ENCODE data around the gene MMRN2. TPM values are rescaled to one million over a fixed set of nuclear protein-coding genes. Genes with fewer than 3 reads are reported as not detected.
A peak's percentile ranks its signal among the peaks of the same experiment; 100 is the strongest.

Gene MMRN2
- total RNA-seq, 1 donor from 2014 or later: 3.9 TPM

- no peaks in the 10 kb centered on the region for H3K36me3 ChIP-seq (ENCODE audit: control insufficient read depth, insufficient read depth, low read length)
- no peak overlapping the region for H3K4me3 ChIP-seq (ENCODE audit: low read depth, low read length)
- H3K27me3 ChIP-seq (ENCODE audit: control insufficient read depth, insufficient read depth, low read length): no peaks in the 10 kb centered on the region
- no peak for TF ChIP-seq CTCF (IDR thresholded peaks at IDR 0.05; ENCODE audit: insufficient read depth, low read length, severe bottlenecking)
- peak; percentile 43 for DNase-seq (ENCODE audit: low read depth)
- no peak for FAIRE-seq
Observed at GRCh38 chr10:86888585-86889381, 68.6 kb downstream of the MMRN2 start.

Other genes starting within 250 kb of the MMRN2 start
- gene BMPR1A, start 201.0 kb downstream of the MMRN2 start, total RNA-seq: 29.6 and 32.6 TPM in 2 replicates
- 22.3 and 25.5 TPM in 2 replicates for gene SNCG, start 984 bp upstream of the MMRN2 start, total RNA-seq
- 25.3 and 53.6 TPM in 2 replicates for gene ADIRF, start 10.9 kb upstream of the MMRN2 start, total RNA-seq
- gene FAM25A, start 62.7 kb upstream of the MMRN2 start, total RNA-seq: 4.7 and 30.6 TPM in 2 replicates
- 225 and 249 TPM in 2 replicates for gene GLUD1, start 137.2 kb upstream of the MMRN2 start, total RNA-seq
- 19.2 and 28.7 TPM in 2 replicates for gene SHLD2, start 137.6 kb upstream of the MMRN2 start, total RNA-seq

All from bronchial epithelial cell (primary cell).